ENCODE data around the gene ABCC4.

ABCC4 gene, protein sequence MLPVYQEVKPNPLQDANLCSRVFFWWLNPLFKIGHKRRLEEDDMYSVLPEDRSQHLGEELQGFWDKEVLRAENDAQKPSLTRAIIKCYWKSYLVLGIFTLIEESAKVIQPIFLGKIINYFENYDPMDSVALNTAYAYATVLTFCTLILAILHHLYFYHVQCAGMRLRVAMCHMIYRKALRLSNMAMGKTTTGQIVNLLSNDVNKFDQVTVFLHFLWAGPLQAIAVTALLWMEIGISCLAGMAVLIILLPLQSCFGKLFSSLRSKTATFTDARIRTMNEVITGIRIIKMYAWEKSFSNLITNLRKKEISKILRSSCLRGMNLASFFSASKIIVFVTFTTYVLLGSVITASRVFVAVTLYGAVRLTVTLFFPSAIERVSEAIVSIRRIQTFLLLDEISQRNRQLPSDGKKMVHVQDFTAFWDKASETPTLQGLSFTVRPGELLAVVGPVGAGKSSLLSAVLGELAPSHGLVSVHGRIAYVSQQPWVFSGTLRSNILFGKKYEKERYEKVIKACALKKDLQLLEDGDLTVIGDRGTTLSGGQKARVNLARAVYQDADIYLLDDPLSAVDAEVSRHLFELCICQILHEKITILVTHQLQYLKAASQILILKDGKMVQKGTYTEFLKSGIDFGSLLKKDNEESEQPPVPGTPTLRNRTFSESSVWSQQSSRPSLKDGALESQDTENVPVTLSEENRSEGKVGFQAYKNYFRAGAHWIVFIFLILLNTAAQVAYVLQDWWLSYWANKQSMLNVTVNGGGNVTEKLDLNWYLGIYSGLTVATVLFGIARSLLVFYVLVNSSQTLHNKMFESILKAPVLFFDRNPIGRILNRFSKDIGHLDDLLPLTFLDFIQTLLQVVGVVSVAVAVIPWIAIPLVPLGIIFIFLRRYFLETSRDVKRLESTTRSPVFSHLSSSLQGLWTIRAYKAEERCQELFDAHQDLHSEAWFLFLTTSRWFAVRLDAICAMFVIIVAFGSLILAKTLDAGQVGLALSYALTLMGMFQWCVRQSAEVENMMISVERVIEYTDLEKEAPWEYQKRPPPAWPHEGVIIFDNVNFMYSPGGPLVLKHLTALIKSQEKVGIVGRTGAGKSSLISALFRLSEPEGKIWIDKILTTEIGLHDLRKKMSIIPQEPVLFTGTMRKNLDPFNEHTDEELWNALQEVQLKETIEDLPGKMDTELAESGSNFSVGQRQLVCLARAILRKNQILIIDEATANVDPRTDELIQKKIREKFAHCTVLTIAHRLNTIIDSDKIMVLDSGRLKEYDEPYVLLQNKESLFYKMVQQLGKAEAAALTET (N-terminal part only)

DNA sequence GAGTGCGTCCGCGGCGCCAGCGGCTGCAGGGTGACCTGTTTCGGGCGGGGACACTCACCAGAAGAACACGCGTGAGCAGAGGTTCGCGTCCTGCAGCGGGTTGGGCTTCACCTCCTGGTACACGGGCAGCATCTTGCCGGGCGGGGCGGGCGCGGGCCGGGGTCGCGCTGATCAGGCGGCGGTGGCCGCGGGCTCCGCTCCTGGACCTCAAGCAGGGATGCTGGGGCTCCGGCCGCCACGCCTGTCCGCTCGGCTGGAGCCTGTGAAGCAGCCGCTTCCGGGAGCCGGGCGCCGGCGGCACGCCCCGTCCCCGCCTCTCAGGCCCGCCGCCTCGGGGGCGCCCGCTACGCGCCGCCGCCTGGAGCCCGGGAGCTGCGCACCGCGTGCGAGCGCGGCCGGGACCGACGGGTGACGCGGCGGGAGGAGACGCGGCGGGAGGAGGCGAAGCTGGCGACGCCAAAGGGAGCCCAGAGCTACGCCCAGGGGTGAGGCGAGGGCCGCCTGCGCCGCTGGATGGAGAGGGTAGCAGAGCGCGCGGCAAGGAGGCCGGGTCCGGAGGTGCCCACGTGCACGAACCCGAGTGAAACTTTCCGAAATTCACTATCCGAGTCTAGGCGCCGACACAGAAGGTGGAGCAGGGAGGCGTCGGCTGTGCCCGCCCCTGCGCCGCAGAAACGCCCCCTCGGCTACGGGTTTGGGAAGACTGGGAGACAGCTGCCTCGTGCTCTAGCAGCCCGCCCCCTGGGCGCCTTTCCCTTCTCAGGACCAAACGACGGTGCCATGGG is at the start of gene ABCC4:
ABCC4 (minus strand) TSS at position 269 of the 785 bp plus-strand sequence; CDS start at position 132, 137 bp downstream.
- DNase-seq (ENCODE audit: low read depth in 3 of 3) = peak; percentile 28 to 48 (median 43)

DNA sequence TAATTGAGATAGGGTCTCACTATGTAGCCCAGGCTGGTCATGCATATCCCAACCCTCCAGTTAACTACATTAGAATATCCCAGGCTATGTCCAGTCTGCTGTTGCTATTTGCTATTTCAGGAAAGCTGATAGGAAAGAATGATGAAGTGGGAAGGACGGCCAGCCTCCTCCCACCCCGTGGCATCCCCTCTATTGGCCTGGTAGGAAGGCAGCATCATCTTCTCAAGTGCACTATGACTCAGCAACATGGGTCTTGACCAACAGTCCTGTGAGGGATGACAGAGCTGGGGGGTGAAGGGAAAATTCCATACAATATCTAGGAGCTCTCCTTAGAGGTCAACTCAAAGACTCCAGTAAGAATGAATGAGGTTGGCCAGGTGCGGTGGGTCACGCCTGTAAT is 48.0 kb upstream of the ABCC4 start:
- DNase-seq (ENCODE audit: low read depth in 3 of 3) = no peak

DNA sequence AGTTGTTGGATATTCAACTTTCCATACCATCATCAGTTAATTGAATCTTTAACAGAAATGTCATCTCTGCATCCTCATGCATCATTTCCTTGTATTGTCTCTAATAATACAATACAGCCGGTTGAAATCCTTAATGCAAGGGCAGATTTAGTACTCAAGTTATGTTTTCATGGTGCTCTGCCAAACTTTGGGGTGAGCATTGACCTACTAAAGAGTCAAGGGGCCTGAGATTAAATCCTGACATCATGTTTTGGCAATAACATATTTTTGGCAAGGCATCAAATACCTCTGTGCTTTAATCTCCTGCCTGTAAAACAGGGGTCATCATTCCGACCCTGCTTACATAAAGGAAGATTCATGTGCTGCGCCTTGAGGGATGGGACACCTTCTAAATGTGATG is 42.7 kb upstream of the ABCC4 start:
- DNase-seq (ENCODE audit: low read depth in 3 of 3) = no peak

DNA sequence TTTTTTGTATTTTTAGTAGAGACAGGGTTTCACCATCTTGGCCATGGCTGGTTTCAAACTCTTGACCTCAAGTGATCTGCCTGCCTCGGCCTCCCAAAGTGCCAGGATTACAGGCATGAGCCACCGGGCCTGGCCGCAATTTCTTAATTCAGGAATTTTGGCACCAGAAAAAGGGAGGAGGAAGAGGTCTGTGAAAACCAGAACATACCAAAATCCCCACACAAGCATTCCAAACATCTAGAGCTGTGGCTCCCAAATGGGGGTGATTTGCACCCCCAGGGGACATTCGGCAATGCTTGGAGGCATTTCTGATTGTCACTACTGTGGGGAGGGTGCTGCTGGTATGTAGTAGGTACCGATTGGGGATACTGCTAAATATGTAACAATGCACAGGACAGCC is 40.2 kb upstream of the ABCC4 start:
- DNase-seq (ENCODE audit: low read depth in 3 of 3) = no peak

DNA sequence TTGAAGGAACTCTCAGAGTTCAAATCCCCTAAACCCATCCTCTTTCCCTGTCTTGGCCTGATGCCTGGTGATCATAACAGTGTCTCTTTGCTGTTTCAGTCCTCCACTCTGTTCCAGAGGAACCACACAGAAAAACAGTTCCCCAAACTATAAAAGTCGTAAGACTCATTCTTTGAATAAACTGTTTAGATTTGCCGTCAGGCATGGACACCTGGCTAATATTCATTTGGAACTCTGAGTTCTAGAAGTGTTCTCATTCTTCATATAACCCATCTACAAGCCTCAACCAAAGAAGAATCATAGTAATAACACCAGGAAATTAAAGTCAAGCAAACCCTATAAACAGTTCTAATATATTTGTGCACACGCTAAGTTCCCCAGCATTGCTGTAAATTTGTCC is 37.7 kb upstream of the ABCC4 start:
- no peak for DNase-seq (ENCODE audit: low read depth in 3 of 3)

DNA sequence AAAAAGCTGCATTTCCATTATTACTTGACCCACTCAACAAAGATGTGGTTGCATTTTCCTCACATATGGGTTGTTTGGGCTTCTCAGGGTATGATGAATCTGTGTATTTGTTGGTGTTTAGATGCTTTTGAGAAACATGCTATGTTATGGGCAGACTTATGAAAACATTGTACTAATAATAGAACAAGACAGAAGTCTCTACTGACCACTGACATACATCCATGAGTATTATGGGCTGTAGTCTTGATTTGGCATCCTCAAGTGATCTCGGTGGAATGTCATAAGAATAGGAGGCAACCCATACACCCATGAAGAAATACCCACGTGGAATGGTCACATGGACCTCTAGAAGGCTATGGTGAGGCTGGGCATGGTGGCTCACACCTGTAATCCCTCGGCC is 36.3 kb upstream of the ABCC4 start:
- no peak for DNase-seq (ENCODE audit: low read depth in 3 of 3)

DNA sequence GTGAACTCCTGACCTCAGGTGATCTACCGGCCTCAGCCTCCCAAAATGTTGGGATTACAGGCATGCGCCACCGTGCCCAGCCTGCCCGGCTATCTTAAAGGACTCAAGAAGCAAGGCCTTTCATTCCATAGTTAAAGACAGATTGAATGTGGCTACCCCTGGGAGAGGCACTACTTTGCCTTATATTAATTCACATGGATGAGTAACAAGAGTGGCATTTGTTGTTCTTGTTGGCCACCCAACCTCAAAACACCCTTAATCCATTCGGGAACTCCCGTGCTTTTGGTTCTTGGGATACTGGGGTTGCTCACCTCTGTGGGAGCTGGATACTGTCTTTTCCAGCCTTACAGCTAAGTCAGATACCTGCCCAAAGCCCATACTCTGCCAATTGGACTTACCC is 34.4 kb upstream of the ABCC4 start:
- no peak for DNase-seq (ENCODE audit: low read depth in 3 of 3)

DNA sequence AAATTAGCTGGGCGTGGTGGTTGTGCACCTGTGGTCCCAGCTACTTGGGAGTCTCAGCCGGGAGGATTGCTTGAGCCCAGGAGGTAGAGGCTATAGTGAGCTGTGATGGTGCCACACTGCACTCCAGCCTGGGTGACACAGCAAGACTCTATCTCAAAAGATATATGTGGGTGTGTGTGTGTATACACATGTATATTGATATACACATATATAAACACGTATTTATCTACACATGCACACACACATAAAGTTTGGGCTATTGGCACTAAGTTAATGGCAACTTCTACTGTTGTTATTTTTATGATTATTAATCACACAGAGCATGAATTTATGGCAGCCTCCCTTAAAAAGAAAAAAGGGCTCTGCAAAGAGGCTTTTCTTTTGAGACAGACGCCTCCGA is 27.1 kb upstream of the ABCC4 start:
- DNase-seq (ENCODE audit: low read depth in 3 of 3) = no peak

DNA sequence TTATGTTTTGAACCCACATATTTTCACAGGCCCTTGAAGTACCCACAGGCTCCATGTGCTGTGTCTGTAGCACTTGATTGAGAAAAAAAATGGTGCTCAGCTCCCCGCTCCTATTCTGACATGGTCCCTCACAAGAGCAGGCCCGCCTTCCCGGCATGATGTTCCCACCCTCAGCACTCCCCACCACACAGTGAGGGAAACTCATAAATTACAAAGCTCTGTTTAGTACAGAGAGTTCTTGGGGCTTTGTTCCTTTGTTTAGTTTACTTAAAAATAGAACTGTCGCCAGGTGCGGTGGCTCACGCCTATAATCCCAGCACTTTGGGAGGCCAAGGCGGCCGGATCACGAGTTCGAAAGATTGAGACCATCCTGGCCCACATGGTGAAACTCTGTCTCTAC is 25.9 kb upstream of the ABCC4 start:
- no peak for DNase-seq (ENCODE audit: low read depth in 3 of 3)

DNA sequence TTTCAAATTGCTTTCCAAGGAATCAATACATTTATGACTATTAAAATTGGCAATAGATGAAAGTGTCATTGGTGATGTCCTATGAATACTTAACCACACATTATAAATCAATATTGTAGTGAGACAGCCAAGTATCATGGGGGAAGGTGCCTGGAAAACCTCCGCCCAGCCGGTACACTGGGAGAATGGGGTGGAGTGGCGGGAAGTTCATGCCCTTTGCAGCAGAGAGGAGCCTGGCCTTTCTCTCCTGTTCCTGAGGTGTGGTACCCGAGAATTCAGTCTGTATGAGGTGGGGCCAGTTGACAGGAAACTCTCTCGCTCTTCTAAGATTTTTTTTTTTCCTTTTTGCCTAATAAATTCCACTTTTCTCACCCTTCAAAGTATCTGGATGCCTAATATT is 25.4 kb upstream of the ABCC4 start:
- DNase-seq (ENCODE audit: low read depth in 3 of 3) = no peak

DNA sequence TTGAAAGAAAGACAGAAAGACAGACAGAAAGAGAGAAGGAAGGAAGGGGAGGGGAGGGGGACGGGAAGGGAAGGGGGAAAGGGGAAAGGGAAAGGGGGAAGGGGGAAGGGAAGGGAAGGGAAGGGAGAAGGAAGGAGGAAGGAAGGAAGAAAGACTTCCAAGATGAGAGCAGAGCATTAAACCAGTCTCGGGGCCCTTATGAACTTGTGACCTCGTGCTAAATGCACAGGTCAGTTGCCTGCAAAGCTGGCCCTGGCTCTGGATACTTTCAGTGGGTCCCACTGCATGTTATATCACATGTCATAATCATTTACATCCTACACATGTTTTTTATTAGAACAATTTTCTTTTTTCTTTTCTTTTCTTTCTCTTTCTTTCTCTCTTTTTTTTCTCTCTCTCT is 24.2 kb upstream of the ABCC4 start:
- DNase-seq (ENCODE audit: low read depth in 3 of 3) = no peak

DNA sequence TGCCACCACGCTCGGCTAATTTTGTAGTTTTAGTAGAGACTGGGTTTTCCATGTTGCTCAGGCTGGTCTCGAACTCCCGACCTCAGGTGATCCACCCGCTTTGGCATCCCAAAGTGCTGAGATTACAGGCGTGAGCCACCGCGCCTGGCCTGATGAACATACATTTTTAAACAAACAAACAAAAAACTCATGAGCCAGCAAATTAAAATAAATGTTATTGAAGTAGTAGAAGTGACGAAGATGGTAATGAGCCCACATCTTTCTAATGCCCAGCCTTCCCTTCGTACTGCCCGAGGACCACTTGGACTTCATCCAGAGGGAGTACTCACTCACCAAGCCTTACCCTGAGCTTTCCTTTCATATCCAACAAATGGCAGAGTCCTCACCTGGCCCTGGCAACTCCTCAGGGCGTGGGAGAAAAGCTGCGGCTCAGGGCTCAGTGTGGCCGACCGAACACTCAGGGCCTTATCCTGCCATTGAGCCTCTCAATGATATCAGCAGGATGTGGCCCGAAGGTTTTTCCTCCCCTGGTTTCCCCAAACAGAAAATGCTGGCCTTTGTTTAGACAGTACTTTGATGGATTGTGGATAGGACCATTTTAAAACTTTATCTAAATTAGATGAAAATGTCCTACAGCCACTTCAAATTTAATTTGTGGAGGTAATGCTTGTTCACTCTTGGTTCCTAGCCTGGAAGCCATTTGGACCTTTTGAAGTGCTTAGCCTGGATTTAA is 22.8 kb upstream of the ABCC4 start:
- DNase-seq (ENCODE audit: low read depth in 3 of 3) = no peak

DNA sequence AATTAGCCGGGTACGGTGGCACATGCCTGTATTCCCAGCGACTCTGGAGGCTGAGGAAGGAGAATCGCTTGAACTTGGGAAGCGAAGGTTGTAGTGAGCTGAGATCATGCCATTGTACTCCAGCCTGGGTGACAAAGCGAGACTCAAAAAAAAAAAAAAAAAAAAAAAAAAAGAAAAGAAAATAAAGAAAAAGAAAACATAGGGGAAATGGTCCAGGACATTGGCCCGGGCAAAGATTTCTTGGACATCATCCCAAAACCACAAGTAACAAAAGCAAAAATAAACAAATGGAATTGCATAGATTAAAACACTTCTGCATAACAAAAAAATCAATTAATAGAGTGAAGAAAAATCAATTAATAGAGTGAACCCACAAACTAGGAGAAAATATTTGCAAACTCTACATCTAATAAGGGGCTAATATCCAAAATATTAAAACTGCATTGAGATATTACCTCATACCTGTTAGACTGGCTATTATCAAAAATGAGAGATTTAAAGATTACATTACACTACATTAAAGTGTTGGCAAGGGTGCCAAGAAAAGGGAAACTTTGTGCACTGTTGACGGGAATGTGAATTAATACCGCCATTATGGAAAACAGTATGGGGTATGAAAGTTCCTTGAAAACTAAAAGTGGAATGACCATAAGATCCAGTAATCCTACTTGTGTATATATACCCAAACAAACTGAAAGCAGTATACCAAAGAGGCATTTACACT is 18.5 kb upstream of the ABCC4 start:
- no peak for DNase-seq (ENCODE audit: low read depth in 3 of 3)

DNA sequence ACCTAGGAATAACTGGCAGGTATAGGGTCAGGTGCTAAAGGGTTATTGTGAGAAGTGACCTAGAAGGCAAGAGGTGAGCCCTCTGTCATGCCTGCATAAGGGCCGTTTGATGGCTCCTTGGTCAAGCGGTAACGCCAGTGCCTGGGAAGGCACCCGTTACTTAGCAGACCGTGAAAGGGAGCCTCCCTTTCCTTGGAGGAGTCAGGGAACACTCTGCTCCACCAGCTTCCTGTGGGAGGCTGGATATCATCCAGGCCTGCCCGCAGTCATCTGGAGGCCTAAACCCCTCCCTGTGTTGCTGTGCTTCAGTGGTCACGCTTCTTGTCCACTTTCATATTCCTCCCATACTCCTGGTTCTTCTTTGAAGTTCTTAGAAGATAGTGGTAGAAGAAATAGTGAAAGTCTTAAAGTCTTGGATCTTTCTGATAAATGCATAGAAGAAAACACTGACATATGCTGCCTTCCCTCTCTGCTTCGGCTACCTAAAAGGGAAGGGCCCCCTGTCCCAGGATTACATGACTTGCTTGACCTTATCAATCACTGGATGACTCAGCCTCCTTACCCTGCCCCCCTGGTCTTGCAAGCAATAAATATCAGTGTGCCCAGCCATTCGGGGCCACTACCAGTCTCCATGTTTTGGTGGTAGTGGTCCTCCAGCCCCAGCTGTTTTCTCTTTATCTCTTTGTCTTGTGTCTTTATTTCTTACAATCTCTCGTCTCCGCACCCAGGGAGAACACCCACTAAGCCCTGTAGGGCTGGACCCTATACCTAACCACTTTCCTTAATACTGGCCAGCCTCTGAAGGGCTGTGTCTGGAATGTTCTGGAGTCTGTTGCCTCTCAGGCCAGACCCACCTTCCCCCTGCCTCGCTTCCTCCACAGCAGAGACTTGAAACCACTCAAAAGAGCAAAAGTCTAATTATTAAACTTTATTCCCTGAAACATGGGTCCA is 16.1 kb upstream of the ABCC4 start:
- DNase-seq (ENCODE audit: low read depth in 3 of 3) = no peak

DNA sequence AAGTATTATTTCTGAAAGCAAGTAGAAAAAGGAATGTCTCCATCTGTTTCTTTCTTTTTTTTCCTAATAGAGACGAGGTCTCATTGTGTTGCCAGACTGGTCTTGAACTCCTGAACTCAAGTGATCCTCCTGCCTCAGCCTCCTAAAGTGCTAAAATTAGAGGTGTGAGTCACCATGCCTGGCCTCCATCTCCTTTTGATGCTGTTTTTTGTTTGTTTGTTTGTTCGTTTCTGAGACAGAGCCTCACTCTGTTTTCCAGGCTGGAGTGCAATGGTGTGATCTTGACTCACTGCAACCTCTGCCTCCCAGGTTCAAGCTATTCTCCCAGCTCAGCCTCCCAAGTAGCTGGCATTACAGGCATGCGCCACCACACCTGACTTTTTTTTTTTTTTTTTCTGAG is 14.5 kb upstream of the ABCC4 start:
- no peak for DNase-seq (ENCODE audit: low read depth in 3 of 3)

DNA sequence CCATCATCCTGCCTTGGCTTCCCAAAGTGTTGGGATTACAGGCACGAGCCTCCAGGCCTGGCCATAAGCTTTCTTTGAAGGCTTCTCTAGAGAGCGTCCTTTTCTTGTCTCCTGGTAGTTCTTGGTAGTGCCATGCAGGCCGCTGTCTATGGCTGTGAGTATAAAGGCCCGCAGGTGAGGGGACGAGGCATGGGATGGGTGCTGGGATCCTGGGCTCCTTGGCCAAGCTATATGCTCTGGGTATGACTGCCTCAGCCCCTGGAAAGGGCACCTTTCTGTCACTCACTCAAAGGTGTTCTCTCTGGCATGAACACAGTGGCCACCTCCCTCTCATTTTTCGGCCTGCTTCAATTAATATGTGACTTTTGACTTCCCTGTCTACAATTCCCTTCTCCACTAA is 6.3 kb upstream of the ABCC4 start:
- DNase-seq (ENCODE audit: low read depth in 3 of 3) = no peak

DNA sequence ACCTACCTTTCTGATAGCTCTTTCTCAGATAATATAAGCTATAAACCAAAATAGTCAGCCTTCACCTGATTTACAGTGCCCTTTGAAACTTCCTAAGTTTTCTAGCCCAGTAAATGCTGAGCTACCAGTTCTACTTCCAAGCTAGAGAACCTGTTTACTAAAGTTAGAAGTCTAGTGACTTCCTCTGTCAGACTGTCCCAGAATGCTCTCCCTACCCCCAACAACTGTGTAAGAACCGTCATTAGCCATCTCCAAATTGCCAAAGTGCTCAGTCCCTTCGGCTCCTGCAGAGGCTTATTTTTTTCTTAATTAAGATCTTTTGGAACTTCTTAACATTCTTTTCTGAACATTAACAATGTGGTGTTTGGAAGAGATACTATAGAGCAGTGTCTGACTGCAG is 3.2 kb upstream of the ABCC4 start:
- DNase-seq (ENCODE audit: low read depth in 3 of 3) = no peak

DNA sequence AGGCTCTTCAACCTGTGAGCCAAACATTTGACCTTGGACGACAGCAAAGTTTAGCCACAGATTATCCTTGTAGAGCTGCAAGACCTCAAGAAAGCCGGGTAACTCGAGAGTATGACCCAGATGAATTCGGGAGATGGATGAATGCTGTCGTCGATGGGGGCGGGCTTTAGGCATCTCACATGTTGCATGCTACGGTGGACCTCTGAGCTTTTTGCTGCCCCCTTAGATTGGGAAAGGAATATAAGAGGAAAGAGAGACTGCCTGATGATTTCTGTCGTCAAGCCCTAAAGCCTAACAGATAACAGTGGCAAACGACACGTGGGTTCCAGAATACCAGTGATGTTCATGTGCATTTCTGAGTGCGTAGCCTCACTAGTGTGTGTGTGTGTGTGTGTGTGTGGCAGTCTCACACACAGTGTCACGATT is 730 bp upstream of the ABCC4 start:
- peak in 1 of 3 experiments; percentile 8 for DNase-seq (ENCODE audit: low read depth in 3 of 3)
